Muscle of leg (tissue), 11 donors: ENCODE measurements around the gene CCDC154. TPM values are rescaled to one million over a fixed set of nuclear protein-coding genes. Genes with fewer than 3 reads are reported as not detected.

Experiments used
- DNase-seq: peaks from one replicate; pipeline ENCODE4 v3.0.0; 2013
- H3K27ac ChIP-seq: one replicate; pipeline ENCODE4 v1.5.1; 2013; ENCODE audit warnings: mild to moderate bottlenecking, low read length, control low read depth
- H3K27me3 ChIP-seq: one replicate; pipeline ENCODE4 v1.6.1; 2013; ENCODE audit warnings: low read length; ENCODE audit not compliant: control insufficient read depth, insufficient read depth
- H3K36me3 ChIP-seq: one replicate; pipeline ENCODE4 v1.6.1; 2013; ENCODE audit warnings: low read length; ENCODE audit not compliant: control insufficient read depth, insufficient read depth
- H3K4me1 ChIP-seq: one replicate; pipeline ENCODE4 v1.6.1; 2013; ENCODE audit warnings: low read length; ENCODE audit not compliant: control insufficient read depth, insufficient read depth
- H3K4me3 ChIP-seq: one replicate; pipeline ENCODE4 v1.5.1; 2013; ENCODE audit warnings: low read length, control low read depth
- H3K9me3 ChIP-seq: replicated peaks from 2 replicates; pipeline ENCODE4 v1.6.1; 2013; ENCODE audit warnings: low read depth, low read length; ENCODE audit not compliant: control insufficient read depth
- WGBS: methylation state at CpG from one replicate; pipeline ENCODE4 v1.1.5; 2013; ENCODE audit warnings: missing lambda C conversion rate; ENCODE audit not compliant: insufficient coverage; 5-methylcytosine and 5-hydroxymethylcytosine counted together
- polyA plus RNA-seq, 8 donors: library from polyadenylated mRNA; unstranded; fragments of 120-200 nt; gene quantifications; one replicate each; pipeline versions ENCODE4 v1.2.1 to v1.2.3, GENCODE V29; 2013; ENCODE audit warnings: inconsistent platforms in 1 of 8, low replicate concordance in 1 of 8; ENCODE audit not compliant: insufficient read length in 8 of 8, insufficient read depth in 1 of 8
- total RNA-seq: library from RNA; stranded (reverse); fragments of 120-200 nt; gene quantifications from one replicate; pipeline ENCODE4 v1.2.4, GENCODE V29; 2013

Gene CCDC154
- total and polyA plus RNA-seq, 9 donors = 0.86 to 4.0 (median 2.1) TPM

DNA sequence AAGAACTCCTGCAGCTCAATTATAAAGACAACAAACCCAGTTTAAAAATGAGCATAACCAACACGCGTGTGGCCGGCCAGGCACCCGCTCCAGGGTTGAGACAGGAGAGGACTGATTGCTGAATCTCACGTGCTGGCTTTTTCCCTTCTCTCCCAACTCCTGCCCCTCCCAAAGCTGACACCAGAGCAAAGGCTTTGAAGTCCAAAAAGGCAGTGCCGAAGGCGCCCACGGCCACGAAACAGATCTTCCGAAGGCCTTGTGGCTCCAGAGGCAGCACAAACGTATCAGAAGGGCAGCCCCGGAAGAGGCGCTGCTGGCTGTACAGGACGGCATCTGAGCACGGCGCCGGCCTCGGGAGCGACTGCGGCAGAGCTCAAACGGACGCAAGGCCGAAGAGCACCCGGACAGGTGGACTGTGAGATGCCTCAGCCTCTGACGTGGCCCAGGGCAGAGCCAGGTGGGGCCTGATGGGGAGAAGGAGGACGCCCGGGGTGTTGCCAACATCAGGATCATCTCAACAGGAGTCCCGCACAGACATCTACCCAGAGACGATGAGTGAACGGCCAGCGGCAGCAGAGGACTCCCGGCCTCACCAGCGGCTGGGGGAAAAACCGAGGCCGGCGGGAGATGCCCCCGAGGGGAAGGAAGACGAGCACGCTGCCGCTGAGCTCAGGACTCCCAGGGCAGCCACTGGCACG lies 20.0 kb upstream of the CCDC154 start:
- 93% methylated on average over 35 of the region's 41 CpGs for WGBS
- H3K27ac ChIP-seq = no peak overlapping the region
- H3K9me3 ChIP-seq = no peaks in the 10 kb centered on the region
- H3K27me3 ChIP-seq = no peaks in the 10 kb centered on the region
- no peak overlapping the region for H3K4me3 ChIP-seq
- no peaks in the 10 kb centered on the region for H3K4me1 ChIP-seq
- H3K36me3 ChIP-seq = peaks cover 18% of the 10 kb centered on the region
- DNase-seq = no peak

DNA sequence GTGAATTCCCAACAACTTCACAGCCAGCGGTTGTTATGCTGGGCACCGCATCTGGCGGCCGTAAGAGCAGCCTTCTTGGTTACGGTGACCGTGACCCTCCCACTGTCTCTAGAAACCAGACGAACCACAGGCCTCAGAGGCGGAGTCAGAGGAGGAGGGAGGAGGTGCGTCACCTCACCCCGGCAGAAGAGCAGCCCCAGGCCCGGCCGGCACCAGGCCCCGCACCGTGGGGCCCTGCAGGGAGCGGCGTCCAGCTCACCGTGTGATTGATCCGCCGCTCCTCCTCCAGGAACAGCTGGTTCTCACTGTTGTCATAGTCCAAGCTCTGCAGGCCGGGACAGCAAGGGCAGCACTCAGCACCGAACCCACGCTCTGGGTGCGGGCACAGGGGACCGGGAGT lies 16.8 kb upstream of the CCDC154 start:
- H3K4me3 ChIP-seq = no peak overlapping the region
- WGBS = 61% methylated on average over 14 of the region's 24 CpGs

DNA sequence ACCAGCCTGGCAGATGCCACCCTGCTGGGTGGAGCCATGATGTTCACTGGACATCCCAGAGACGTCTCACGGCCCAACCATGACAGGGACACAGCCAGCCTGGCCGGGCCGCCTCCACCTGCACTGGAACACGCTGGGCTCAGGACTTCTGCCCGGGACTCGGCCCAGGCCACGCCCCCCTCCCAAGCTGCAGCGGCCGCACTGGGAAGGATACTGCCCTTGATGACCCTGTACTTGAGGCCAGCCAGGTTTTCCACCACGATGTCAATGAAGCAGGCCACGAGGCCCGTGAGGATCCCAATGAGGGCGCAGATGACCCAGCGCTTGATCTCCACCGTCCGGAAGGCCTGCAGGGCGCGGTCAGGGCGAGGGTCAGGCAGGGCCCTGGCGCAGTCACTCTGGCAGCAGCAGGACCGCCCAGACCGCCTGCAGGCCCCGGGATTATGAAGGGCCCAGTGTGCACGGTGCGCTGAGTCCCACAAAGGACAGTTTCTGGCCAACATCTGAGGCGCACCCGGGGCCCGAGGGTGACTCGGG lies 16.3 kb upstream of the CCDC154 start:
- Histone ChIP-seq H3K27me3 (no peaks in the 10 kb centered on the region), H3K36me3 (peaks cover 46% of the 10 kb centered on the region), H3K4me1 (peaks cover 2% of the 10 kb centered on the region), H3K27ac (no peak overlapping the region), H3K4me3 (no peak overlapping the region), H3K9me3 (no peaks in the 10 kb centered on the region)
- 80% methylated on average over 30 of the region's 30 CpGs for WGBS
- no peak for DNase-seq

More for the DNA sequence above, 16.8 kb upstream of the CCDC154 start:
- Histone ChIP-seq H3K27me3 (no peaks in the 10 kb centered on the region), H3K27ac (no peak overlapping the region), H3K9me3 (no peaks in the 10 kb centered on the region), H3K4me1 (peaks cover 2% of the 10 kb centered on the region), H3K36me3 (peaks cover 41% of the 10 kb centered on the region)
- DNase-seq = no peak

DNA sequence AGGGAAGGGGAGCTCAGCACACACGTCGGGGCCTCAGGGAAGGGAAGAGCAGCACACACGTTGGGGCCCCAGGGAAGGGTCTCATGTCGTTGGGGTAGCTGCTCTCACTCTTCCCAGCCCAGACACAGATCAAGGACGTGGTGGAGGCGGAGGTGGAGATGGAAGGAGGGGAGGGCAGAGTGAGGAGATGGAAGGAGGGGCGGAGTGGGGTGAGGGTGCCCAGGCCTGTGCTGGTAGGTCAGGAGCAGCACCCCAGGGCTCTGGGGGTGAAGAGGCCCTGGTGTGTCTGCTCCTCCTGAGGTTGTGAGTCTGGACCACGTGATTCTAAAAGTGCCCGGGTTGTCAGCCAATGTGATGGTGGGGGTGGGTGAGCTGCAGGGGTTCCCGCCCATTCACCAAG lies 15.6 kb upstream of the CCDC154 start:
- H3K4me1 ChIP-seq = peaks cover 2% of the 10 kb centered on the region
- 70% methylated on average over 5 of the region's 10 CpGs for WGBS
- H3K9me3 ChIP-seq = no peaks in the 10 kb centered on the region
- no peak overlapping the region for H3K27ac ChIP-seq
- DNase-seq = no peak
- H3K36me3 ChIP-seq = peaks cover 53% of the 10 kb centered on the region
- no peak overlapping the region for H3K4me3 ChIP-seq
- no peaks in the 10 kb centered on the region for H3K27me3 ChIP-seq

- Histone ChIP-seq H3K4me1 (peaks cover 2% of the 10 kb centered on the region), H3K27me3 (no peaks in the 10 kb centered on the region), H3K36me3 (peaks cover 60% of the 10 kb centered on the region), H3K27ac (no peak overlapping the region), H3K4me3 (no peak overlapping the region), H3K9me3 (no peaks in the 10 kb centered on the region)
- 62% methylated on average over 14 of the region's 14 CpGs for WGBS
- no peak for DNase-seq
Observed at GRCh38 chr16:1458977-1459341, 14.6 kb upstream of the CCDC154 start.

- WGBS = 95% methylated on average over 18 of the region's 26 CpGs
- Histone ChIP-seq H3K36me3 (peaks cover 65% of the 10 kb centered on the region), H3K4me3 (no peak overlapping the region), H3K9me3 (no peaks in the 10 kb centered on the region), H3K4me1 (peaks cover 2% of the 10 kb centered on the region), H3K27ac (peak overlapping the region; percentile 29), H3K27me3 (no peaks in the 10 kb centered on the region)
- no peak for DNase-seq
Observed at GRCh38 chr16:1458336-1458976, 14.1 kb upstream of the CCDC154 start.

DNA sequence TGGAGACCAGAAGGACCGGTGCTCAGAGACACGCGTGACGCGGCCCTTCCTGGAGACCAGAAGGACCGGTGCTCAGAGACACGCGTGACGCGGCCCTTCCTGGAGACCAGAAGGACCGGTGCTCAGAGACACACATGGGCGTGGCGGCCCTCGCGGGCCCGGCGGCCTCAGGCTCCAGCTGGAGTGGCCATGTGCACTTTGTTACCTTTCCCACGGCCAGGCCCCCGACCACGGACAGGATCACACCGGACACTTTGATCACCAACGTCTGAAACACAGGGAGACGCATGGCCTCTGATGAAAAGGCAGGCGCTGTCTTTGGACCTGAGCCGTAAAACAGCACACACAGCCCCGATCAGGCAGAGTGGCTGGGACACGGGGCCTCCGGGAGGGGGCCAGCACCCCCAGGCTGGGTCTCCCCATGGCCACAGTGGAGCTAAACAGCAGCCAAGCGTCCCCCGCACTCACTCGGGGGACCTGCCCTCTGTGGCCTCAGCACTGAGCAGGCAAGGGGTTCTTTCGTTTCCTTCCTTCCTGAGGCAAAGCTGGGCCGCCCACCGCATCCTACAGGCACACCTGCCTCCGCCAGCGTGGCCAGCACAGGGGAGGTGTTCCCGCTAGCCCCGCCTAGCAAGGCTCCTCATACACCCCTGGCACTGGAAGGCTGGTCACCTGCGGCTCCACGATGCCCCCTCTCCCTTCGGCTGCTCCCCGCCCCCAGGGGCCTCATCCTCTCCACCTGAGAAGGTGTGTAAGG lies 13.3 kb upstream of the CCDC154 start:
- peaks cover 66% of the 10 kb centered on the region for H3K36me3 ChIP-seq
- H3K27ac ChIP-seq = no peak overlapping the region
- no peak for DNase-seq
- WGBS = 86% methylated on average over 36 of the region's 42 CpGs
- peaks cover 2% of the 10 kb centered on the region for H3K4me1 ChIP-seq
- no peaks in the 10 kb centered on the region for H3K27me3 ChIP-seq
- no peaks in the 10 kb centered on the region for H3K9me3 ChIP-seq
- H3K4me3 ChIP-seq = no peak overlapping the region

DNA sequence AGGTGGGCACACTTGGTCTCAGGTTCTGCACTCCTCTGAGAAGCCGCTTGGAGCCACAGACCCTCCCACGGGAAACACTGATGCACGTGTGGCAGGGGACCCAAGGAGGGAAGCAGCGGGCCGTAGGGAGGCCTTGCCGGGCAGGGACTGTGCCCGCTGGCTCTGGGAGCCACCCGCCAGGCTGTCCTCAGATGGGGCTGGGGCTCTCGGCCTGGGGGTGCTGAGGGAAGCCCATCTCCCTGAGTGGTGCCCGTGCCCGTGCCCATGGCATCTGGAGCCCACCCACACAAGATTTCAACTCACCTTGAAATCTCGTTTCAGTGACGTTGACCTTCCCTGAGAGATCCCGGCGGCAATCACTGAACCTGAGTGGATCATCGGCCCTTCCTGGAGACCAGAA lies 12.6 kb upstream of the CCDC154 start:
- H3K36me3 ChIP-seq = peaks cover 71% of the 10 kb centered on the region
- H3K4me3 ChIP-seq = no peak overlapping the region
- WGBS = 87% methylated on average over 15 of the region's 16 CpGs
- H3K27me3 ChIP-seq = no peaks in the 10 kb centered on the region
- H3K4me1 ChIP-seq = peaks cover 2% of the 10 kb centered on the region
- no peak overlapping the region for H3K27ac ChIP-seq
- no peaks in the 10 kb centered on the region for H3K9me3 ChIP-seq
- DNase-seq = no peak

DNA sequence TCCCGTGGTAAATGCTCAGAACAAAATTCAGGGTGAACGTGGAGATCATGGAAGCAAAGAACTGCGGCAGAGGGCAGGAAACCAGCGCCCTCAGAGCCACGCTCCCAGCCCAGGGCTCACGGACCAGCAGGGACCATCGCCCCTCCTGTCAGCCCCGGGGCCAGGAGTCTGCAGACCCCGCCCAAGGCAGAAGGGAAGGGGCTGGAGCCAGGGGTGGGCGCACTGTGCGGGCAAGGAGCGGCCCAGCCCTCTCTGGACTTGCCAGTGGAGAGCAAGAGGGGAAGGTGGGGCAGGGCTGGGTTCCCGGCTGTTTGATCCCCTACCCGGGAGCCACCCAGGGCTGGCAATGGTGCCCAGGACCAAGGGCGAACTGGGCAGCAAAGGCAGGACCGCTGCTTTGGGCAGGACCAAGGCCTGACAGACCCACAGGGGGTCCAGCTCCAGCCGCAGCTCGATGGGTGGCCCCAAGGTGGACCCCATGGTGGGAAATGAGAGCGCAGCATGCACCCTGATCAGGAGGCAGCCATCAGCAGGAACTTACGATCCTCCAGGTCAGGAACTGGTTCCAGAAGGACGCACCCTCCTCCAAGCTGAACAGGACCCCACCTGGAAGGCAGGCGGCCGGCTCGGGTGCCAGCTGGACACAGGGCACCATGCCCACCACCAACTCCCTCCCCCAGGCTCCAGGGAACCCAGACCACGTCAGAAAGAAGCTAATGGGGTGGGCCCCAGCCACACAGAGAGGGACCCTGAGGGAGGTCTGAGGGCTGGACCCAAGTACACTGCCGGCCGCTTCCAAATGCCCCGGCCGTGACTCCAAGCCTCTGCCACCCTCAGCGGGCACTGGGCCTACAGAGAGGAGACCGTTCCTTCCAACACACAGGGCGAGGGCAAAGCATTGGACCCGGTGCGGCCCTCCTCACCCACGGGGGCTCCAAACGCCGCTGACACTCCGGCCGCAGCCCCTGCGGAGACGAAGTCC lies 11.1 kb upstream of the CCDC154 start:
- WGBS = 94% methylated on average over 40 of the region's 41 CpGs
- Histone ChIP-seq H3K4me3 (no peak overlapping the region), H3K36me3 (peaks cover 78% of the 10 kb centered on the region), H3K9me3 (no peaks in the 10 kb centered on the region), H3K27me3 (no peaks in the 10 kb centered on the region), H3K27ac (no peak overlapping the region), H3K4me1 (peaks cover 2% of the 10 kb centered on the region)
- no peak for DNase-seq
